Liver (tissue), 9 donors: ENCODE data around the gene OLFML3. TPM values are rescaled to one million over a fixed set of nuclear protein-coding genes. Genes with fewer than 3 reads are reported as not detected.

Source experiments
- DNase-seq: peaks from one replicate; pipeline ENCODE4 v3.0.0-alpha.2; 2017; ENCODE audit warnings: low spot score
- H3K27ac ChIP-seq, 2 donors: one replicate each; pipeline ENCODE4 v1.7.0; 2013; ENCODE audit warnings: inconsistent platforms in 2 of 2, low read length in 2 of 2, control low read depth in 1 of 2, low read depth in 1 of 2, mild to moderate bottlenecking in 1 of 2
- H3K27me3 ChIP-seq, 4 donors: one replicate each; pipeline versions ENCODE4 v1.6.1 to v1.7.0; 2013; ENCODE audit warnings: low read length in 3 of 4, inconsistent platforms in 1 of 4, mild to moderate bottlenecking in 1 of 4, moderate library complexity in 1 of 4; ENCODE audit not compliant: control insufficient read depth in 4 of 4, insufficient read depth in 4 of 4
- H3K36me3 ChIP-seq, 4 donors: one replicate each; pipeline versions ENCODE4 v1.6.1 to v1.7.0; 2013; ENCODE audit warnings: low read length in 3 of 4, mild to moderate bottlenecking in 3 of 4, low read depth in 1 of 4, moderate library complexity in 1 of 4; ENCODE audit not compliant: control insufficient read depth in 4 of 4, insufficient read depth in 3 of 4
- H3K4me1 ChIP-seq, 4 donors: one replicate each; pipeline versions ENCODE4 v1.6.1 to v1.7.0; 2013; ENCODE audit warnings: low read length in 3 of 4, mild to moderate bottlenecking in 3 of 4, moderate library complexity in 1 of 4; ENCODE audit not compliant: control insufficient read depth in 4 of 4, insufficient read depth in 4 of 4
- H3K4me3 ChIP-seq, 3 donors: one replicate each; pipeline versions ENCODE4 v1.6.1 to v1.7.0; 2013; ENCODE audit warnings: low read length in 3 of 3, control low read depth in 1 of 3, low read depth in 1 of 3, mild to moderate bottlenecking in 1 of 3
- H3K9ac ChIP-seq, 2 donors: one replicate each; pipeline ENCODE4 v1.7.0; 2013; ENCODE audit warnings: low read length in 2 of 2, mild to moderate bottlenecking in 2 of 2, moderate library complexity in 2 of 2, control low read depth in 1 of 2, low read depth in 1 of 2
- H3K9me3 ChIP-seq, 4 donors: one replicate each; pipeline versions ENCODE4 v1.6.1 to v1.7.0; 2013; ENCODE audit warnings: low read length in 3 of 4; ENCODE audit not compliant: control insufficient read depth in 4 of 4
- EGR1 ChIP-seq, 2 donors: IDR thresholded peaks; 2 replicates each; pipeline ENCODE4 v1.6.1; 2016 to 2018; ENCODE audit warnings: antibody characterized with exemption in 2 of 2, low read depth in 2 of 2
- FOXA1 ChIP-seq: IDR thresholded peaks from 2 replicates; pipeline ENCODE4 v1.6.1; 2016; ENCODE audit warnings: antibody characterized with exemption
- FOXA2 ChIP-seq: IDR thresholded peaks from 2 replicates; pipeline ENCODE4 v1.6.1; 2016; ENCODE audit warnings: antibody characterized with exemption
- GABPA ChIP-seq, 2 donors: IDR thresholded peaks in 1 of 2; conservative IDR thresholded peaks in 1 of 2; 2 replicates each; pipeline ENCODE4 v1.6.1; 2016; ENCODE audit warnings: antibody characterized with exemption in 2 of 2, mild to moderate bottlenecking in 1 of 2, moderate library complexity in 1 of 2
- HNF4A ChIP-seq, 2 donors: conservative IDR thresholded peaks; 2 replicates each; pipeline ENCODE4 v1.6.1; 2016; ENCODE audit warnings: antibody characterized with exemption in 2 of 2, mild to moderate bottlenecking in 2 of 2
- HNF4G ChIP-seq: IDR thresholded peaks from 2 replicates; pipeline ENCODE4 v1.6.1; 2016; ENCODE audit warnings: antibody characterized with exemption
- JUND ChIP-seq, 2 donors: IDR thresholded peaks; 2 replicates each; pipeline ENCODE4 v1.6.1; 2016; ENCODE audit warnings: antibody characterized with exemption in 2 of 2
- NR2F2 ChIP-seq: IDR thresholded peaks from 2 replicates; pipeline ENCODE4 v1.6.1; 2016; ENCODE audit warnings: antibody characterized with exemption
- RAD21 ChIP-seq, 2 donors: IDR thresholded peaks; 2 replicates each; pipeline ENCODE4 v1.6.1; 2016; ENCODE audit warnings: antibody characterized with exemption in 2 of 2, mild to moderate bottlenecking in 2 of 2
- RXRA ChIP-seq, 2 donors: IDR thresholded peaks; 2 replicates each; pipeline ENCODE4 v1.6.1; 2017 to 2018; ENCODE audit warnings: antibody characterized with exemption in 2 of 2, mild to moderate bottlenecking in 1 of 2
- SP1 ChIP-seq: IDR thresholded peaks from 2 replicates; pipeline ENCODE4 v1.6.1; 2018; ENCODE audit warnings: antibody characterized with exemption, mild to moderate bottlenecking
- TAF1 ChIP-seq: conservative IDR thresholded peaks from 2 replicates; pipeline ENCODE4 v1.6.1; 2016; ENCODE audit warnings: antibody characterized with exemption, mild to moderate bottlenecking
- YY1 ChIP-seq: IDR thresholded peaks from 2 replicates; pipeline ENCODE4 v1.6.1; 2016; ENCODE audit warnings: antibody characterized with exemption, mild to moderate bottlenecking
- WGBS: extraction: QIAGEN DNeasy Blood & Tissue Kit; methylation state at CpG from one replicate; pipeline ENCODE4 v1.1.7; 2013; 5-methylcytosine and 5-hydroxymethylcytosine counted together
- polyA plus RNA-seq, 2 donors: library from polyadenylated mRNA; stranded (reverse) in 1 of 2; unstranded in 1 of 2; fragments of 200-250 nt in 1 of 2; fragments of >200 nt in 1 of 2; fragmentation: Nextera tagmentation in 1 of 2; extraction: Ambion mirVana in 1 of 2; gene quantifications; one replicate each; pipeline versions ENCODE4 v1.2.1 to v1.2.3, GENCODE V29; 2013 to 2015
- total RNA-seq, 2 donors: library from RNA; depleted of rRNA; stranded (reverse); fragments of >200 nt; gene quantifications; one replicate each; pipeline ENCODE4 v1.2.3, GENCODE V29; 2014
- TF ChIP-seq, protein P1 (sequence below): IDR thresholded peaks from 2 replicates; pipeline ENCODE4 v1.6.1; 2016; ENCODE audit warnings: antibody characterized with exemption
- TF ChIP-seq, protein P2 (sequence below): IDR thresholded peaks from 2 replicates; pipeline ENCODE4 v1.6.1; 2016; ENCODE audit warnings: antibody characterized with exemption
- TF ChIP-seq, protein P3 (sequence below): IDR thresholded peaks from 2 replicates; pipeline ENCODE4 v1.6.1; 2016; ENCODE audit warnings: antibody characterized with exemption, mild to moderate bottlenecking
- TF ChIP-seq, protein P4 (sequence below): fragments of 150-350 bp; IDR thresholded peaks from 2 replicates; pipeline ENCODE4 v1.5.1; 2017; ENCODE audit warnings: improper control_type of control experiment, low read depth, low read length; ENCODE audit not compliant: missing input control
- TF ChIP-seq, protein P5 (sequence below): IDR thresholded peaks from 2 replicates; pipeline ENCODE4 v1.6.1; 2016; ENCODE audit warnings: antibody characterized with exemption
- donor health status: healthy.
- donor health status: healthy.
- donor health status: healthy.
- donor health status: healthy.
- donor health status: healthy.

The OLFML3 gene
- total and polyA plus RNA-seq, 4 donors: 8.3 to 16.7 (median 12.2) TPM

DNA sequence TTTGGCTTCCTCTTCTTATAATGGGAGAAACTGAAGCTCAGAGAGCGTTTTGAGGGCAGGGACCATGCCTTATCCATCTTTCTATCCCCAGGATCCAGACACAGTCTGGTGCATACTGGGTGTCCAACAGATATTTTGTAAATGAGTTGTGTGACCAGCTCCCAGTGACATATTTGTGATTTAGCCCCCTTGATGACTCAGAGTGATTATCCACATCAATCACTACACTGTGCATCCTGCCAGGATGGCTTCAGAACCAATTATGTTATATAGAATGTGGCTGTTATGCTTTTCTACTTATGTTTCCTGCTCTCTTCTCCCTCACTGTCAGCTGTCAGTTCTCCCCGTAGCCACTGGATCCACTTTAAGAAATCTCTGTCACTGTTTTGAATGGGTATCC lies 11.3 kb downstream of the OLFML3 start:
- Histone ChIP-seq H3K9ac (no peak overlapping the region), H3K4me1 (no peaks in the 10 kb centered on the region), H3K9me3 (peaks cover 2 to 8% (median 3%) of the 10 kb centered on the region in 4 donors), H3K27me3 (no peaks in the 10 kb centered on the region), H3K4me3 (no peak overlapping the region), H3K36me3 (no peaks in the 10 kb centered on the region), H3K27ac (no peak overlapping the region)
- 87% methylated on average over 2 of the region's 2 CpGs for WGBS
- DNase-seq: no peak
- TF ChIP-seq, protein P1, sequence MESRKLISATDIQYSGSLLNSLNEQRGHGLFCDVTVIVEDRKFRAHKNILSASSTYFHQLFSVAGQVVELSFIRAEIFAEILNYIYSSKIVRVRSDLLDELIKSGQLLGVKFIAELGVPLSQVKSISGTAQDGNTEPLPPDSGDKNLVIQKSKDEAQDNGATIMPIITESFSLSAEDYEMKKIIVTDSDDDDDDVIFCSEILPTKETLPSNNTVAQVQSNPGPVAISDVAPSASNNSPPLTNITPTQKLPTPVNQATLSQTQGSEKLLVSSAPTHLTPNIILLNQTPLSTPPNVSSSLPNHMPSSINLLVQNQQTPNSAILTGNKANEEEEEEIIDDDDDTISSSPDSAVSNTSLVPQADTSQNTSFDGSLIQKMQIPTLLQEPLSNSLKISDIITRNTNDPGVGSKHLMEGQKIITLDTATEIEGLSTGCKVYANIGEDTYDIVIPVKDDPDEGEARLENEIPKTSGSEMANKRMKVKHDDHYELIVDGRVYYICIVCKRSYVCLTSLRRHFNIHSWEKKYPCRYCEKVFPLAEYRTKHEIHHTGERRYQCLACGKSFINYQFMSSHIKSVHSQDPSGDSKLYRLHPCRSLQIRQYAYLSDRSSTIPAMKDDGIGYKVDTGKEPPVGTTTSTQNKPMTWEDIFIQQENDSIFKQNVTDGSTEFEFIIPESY: no peak
- TF ChIP-seq TAF1 (no peak), JUND (IDR thresholded peaks at IDR 0.05) (no peak), SP1 (no peak), NR2F2 (no peak), RAD21 (IDR thresholded peaks at IDR 0.05) (no peak), HNF4A (conservative IDR thresholded peaks at IDR 0.05) (no peak), FOXA2 (no peak), HNF4G (no peak), RXRA (IDR thresholded peaks at IDR 0.05) (no peak), FOXA1 (no peak), EGR1 (IDR thresholded peaks at IDR 0.05; ENCODE audit: low read depth in 2 of 2) (no peak), YY1 (no peak), GABPA (IDR thresholded peaks at IDR 0.05 in 1 of 2, conservative IDR thresholded peaks at IDR 0.05 in 1 of 2) (no peak)
- TF ChIP-seq, protein P2, sequence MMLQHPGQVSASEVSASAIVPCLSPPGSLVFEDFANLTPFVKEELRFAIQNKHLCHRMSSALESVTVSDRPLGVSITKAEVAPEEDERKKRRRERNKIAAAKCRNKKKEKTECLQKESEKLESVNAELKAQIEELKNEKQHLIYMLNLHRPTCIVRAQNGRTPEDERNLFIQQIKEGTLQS: no peak
- TF ChIP-seq, protein P3, sequence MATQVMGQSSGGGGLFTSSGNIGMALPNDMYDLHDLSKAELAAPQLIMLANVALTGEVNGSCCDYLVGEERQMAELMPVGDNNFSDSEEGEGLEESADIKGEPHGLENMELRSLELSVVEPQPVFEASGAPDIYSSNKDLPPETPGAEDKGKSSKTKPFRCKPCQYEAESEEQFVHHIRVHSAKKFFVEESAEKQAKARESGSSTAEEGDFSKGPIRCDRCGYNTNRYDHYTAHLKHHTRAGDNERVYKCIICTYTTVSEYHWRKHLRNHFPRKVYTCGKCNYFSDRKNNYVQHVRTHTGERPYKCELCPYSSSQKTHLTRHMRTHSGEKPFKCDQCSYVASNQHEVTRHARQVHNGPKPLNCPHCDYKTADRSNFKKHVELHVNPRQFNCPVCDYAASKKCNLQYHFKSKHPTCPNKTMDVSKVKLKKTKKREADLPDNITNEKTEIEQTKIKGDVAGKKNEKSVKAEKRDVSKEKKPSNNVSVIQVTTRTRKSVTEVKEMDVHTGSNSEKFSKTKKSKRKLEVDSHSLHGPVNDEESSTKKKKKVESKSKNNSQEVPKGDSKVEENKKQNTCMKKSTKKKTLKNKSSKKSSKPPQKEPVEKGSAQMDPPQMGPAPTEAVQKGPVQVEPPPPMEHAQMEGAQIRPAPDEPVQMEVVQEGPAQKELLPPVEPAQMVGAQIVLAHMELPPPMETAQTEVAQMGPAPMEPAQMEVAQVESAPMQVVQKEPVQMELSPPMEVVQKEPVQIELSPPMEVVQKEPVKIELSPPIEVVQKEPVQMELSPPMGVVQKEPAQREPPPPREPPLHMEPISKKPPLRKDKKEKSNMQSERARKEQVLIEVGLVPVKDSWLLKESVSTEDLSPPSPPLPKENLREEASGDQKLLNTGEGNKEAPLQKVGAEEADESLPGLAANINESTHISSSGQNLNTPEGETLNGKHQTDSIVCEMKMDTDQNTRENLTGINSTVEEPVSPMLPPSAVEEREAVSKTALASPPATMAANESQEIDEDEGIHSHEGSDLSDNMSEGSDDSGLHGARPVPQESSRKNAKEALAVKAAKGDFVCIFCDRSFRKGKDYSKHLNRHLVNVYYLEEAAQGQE: no peak
- TF ChIP-seq, protein P4, sequence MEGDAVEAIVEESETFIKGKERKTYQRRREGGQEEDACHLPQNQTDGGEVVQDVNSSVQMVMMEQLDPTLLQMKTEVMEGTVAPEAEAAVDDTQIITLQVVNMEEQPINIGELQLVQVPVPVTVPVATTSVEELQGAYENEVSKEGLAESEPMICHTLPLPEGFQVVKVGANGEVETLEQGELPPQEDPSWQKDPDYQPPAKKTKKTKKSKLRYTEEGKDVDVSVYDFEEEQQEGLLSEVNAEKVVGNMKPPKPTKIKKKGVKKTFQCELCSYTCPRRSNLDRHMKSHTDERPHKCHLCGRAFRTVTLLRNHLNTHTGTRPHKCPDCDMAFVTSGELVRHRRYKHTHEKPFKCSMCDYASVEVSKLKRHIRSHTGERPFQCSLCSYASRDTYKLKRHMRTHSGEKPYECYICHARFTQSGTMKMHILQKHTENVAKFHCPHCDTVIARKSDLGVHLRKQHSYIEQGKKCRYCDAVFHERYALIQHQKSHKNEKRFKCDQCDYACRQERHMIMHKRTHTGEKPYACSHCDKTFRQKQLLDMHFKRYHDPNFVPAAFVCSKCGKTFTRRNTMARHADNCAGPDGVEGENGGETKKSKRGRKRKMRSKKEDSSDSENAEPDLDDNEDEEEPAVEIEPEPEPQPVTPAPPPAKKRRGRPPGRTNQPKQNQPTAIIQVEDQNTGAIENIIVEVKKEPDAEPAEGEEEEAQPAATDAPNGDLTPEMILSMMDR: no peak
- TF ChIP-seq, protein P5, sequence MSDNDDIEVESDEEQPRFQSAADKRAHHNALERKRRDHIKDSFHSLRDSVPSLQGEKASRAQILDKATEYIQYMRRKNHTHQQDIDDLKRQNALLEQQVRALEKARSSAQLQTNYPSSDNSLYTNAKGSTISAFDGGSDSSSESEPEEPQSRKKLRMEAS: no peak
